HG02798 (cell line): Measurements from ENCODE around the gene CRYM.
A peak's percentile ranks its signal among the peaks of the same experiment; 100 is the strongest.
"Not testable (repeated sequence)": the region's sequence is repeated elsewhere in the genome, so short reads cannot be mapped to it uniquely, and the experiment has no call there.

Source experiments
- ATAC-seq: cut with Tn5 transposase; IDR thresholded peaks from one replicate; pipeline ENCODE4 v1.9.1; 2021; ENCODE audit warnings: mild to moderate bottlenecking; ENCODE audit not compliant: unreplicated experiment, poor library complexity

Gene CRYM

GRCh38 chr16:21277927-21278706 lies at the start of gene CRYM:
TSS of gene CRYM (minus strand) at chr16:21278290. CDS start at chr16:21278251, 39 bp downstream.
- ATAC-seq = peak; percentile 74

GRCh38 chr16:21327046-21327445 lies 49.0 kb upstream of the CRYM start:
- no peak for ATAC-seq

GRCh38 chr16:21326459-21326858 lies 48.4 kb upstream of the CRYM start:
- no peak for ATAC-seq

GRCh38 chr16:21324267-21324666 lies 46.2 kb upstream of the CRYM start:
- ATAC-seq = no peak

GRCh38 chr16:21322251-21322650 lies 44.2 kb upstream of the CRYM start:
- not testable (repeated sequence) for ATAC-seq

GRCh38 chr16:21321736-21322135 lies 43.6 kb upstream of the CRYM start:
- no peak for ATAC-seq

- no peak for ATAC-seq
Observed at GRCh38 chr16:21314339-21314738, 36.2 kb upstream of the CRYM start.

GRCh38 chr16:21312863-21313372 lies 34.8 kb upstream of the CRYM start:
- ATAC-seq = not testable (repeated sequence)

GRCh38 chr16:21312046-21312445 lies 34.0 kb upstream of the CRYM start:
- ATAC-seq = not testable (repeated sequence)

GRCh38 chr16:21306712-21307111 lies 28.6 kb upstream of the CRYM start:
- not testable (repeated sequence) for ATAC-seq

- no peak for ATAC-seq
Observed at GRCh38 chr16:21302898-21303528, 24.9 kb upstream of the CRYM start.

- ATAC-seq = no peak
Observed at GRCh38 chr16:21302454-21302853, 24.4 kb upstream of the CRYM start.

GRCh38 chr16:21301895-21302291 lies 23.8 kb upstream of the CRYM start:
- no peak for ATAC-seq

GRCh38 chr16:21301168-21301894 lies 23.2 kb upstream of the CRYM start:
- ATAC-seq = peak; percentile 64

- peak; percentile 68 for ATAC-seq
Observed at GRCh38 chr16:21300309-21301167, 22.4 kb upstream of the CRYM start.

GRCh38 chr16:21289789-21290188 lies 11.7 kb upstream of the CRYM start:
- ATAC-seq = not testable (repeated sequence)

GRCh38 chr16:21285314-21285713 lies 7.2 kb upstream of the CRYM start:
- ATAC-seq = no peak

GRCh38 chr16:21284414-21284813 lies 6.3 kb upstream of the CRYM start:
- no peak for ATAC-seq

GRCh38 chr16:21283521-21284289 lies 5.6 kb upstream of the CRYM start:
- no peak for ATAC-seq
